HG03378 (cell line): ENCODE data around the gene C1QTNF12.

Experiments used
- ATAC-seq: cut with Tn5 transposase; IDR thresholded peaks from one replicate; pipeline ENCODE4 v1.9.1; 2021; ENCODE audit warnings: mild to moderate bottlenecking, moderate library complexity; ENCODE audit not compliant: unreplicated experiment

The C1QTNF12 gene

GRCh38 chr1:1230656-1231399 is 15.7 kb downstream of the C1QTNF12 start:
- no peak for ATAC-seq

GRCh38 chr1:1229770-1230169 is 16.8 kb downstream of the C1QTNF12 start:
- ATAC-seq: no peak

GRCh38 chr1:1228596-1229321 is 17.8 kb downstream of the C1QTNF12 start:
- ATAC-seq: no peak

- no peak for ATAC-seq
These were observed 18.3 kb downstream of the C1QTNF12 start for GRCh38 chr1:1228187-1228586.

- ATAC-seq: no peak
These were observed 19.1 kb downstream of the C1QTNF12 start for GRCh38 chr1:1227386-1227785.

- ATAC-seq: no peak
These were observed 19.8 kb downstream of the C1QTNF12 start for GRCh38 chr1:1226566-1227362.

GRCh38 chr1:1225913-1226312 is 20.6 kb downstream of the C1QTNF12 start:
- no peak for ATAC-seq

- no peak for ATAC-seq
These were observed 21.2 kb downstream of the C1QTNF12 start for GRCh38 chr1:1225238-1225845.

- ATAC-seq: no peak
These were observed 22.6 kb downstream of the C1QTNF12 start for GRCh38 chr1:1223891-1224290.

GRCh38 chr1:1223321-1223720 is 23.2 kb downstream of the C1QTNF12 start:
- no peak for ATAC-seq

- no peak for ATAC-seq
These were observed 23.8 kb downstream of the C1QTNF12 start for GRCh38 chr1:1222575-1223225.

- no peak for ATAC-seq
These were observed 24.5 kb downstream of the C1QTNF12 start for GRCh38 chr1:1221887-1222574.

- no peak for ATAC-seq
These were observed 26.3 kb downstream of the C1QTNF12 start for GRCh38 chr1:1220197-1220596.

- no peak for ATAC-seq
These were observed 27.2 kb downstream of the C1QTNF12 start for GRCh38 chr1:1219341-1219740.

- no peak for ATAC-seq
These were observed 27.9 kb downstream of the C1QTNF12 start for GRCh38 chr1:1218524-1219200.

GRCh38 chr1:1217621-1218523 is 28.6 kb downstream of the C1QTNF12 start:
- no peak for ATAC-seq

GRCh38 chr1:1216770-1217620 is 29.5 kb downstream of the C1QTNF12 start:
- ATAC-seq: no peak
